ENCODE results near the gene PCDHGB3. TPM values are rescaled to one million over a fixed set of nuclear protein-coding genes. Genes with fewer than 3 reads are reported as not detected.

PCDHGB3 gene
- total and polyA plus RNA-seq, 10 of the 15 experiments (the other 5 are each of a cell fraction or from before 2014, with no cell fraction given), result 0.12 to 0.50 (median 0.20) TPM; not detected in 4

DNA sequence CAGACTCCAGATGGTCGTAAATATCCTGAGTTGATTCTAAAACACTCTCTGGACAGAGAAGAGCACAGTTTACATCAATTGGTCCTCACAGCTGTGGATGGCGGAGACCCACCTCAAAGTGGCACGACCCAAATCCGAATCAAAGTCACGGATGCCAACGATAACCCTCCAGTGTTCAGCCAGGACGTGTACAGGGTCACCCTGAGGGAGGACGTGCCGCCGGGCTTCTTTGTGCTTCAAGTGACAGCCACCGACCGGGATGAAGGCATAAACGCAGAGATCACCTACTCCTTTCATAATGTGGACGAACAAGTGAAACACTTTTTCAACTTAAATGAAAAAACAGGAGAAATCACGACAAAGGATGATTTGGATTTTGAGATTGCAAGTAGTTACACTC is 9.4 kb upstream of the PCDHGB3 start:
- POLR2A ChIA-PET, result no interaction called here
- ATAC-seq (no peak), DNase-seq (ENCODE audit: low read depth, low spot score) (no peak), FAIRE-seq (no peak)
- SMC1A ChIA-PET (ENCODE audit: uncharacterized antibody, unreplicated experiment), result no interaction called here
- RAD21 ChIA-PET (ENCODE audit: unreplicated experiment), result no interaction called here
- no peaks in the 10 kb centered on the region for H3K79me2 ChIP-seq (ENCODE audit: control insufficient read depth, insufficient read depth, low read length)
- H3K4me2 ChIP-seq (ENCODE audit: control insufficient read depth, insufficient read depth), result no peak overlapping the region
- peaks cover 7% of the 10 kb centered on the region; the same call in 2 of the 3 replicates for H3K9me3 ChIP-seq (replicated peaks; ENCODE audit: control insufficient read depth, insufficient read depth, low read length)
- H3K27ac ChIP-seq (ENCODE audit: control insufficient read depth, insufficient read depth), result no peak overlapping the region
- CTCF ChIA-PET, result interaction anchor here (0.7 to 1.2 kb wide), 3 partner anchors 9 to 111 kb away, joined by 3 to 4 read pairs (median 3); partner anchors contain the start of gene PCDHGB3
- TF ChIP-seq CEBPB (IDR thresholded peaks at IDR 0.05; ENCODE audit: borderline replicate concordance in 1 of 2, low read depth in 2 of 2, low read length in 2 of 2) (no peak), ZNF207 (IDR thresholded peaks at IDR 0.05; ENCODE audit: borderline replicate concordance) (no peak), ZNF384 (IDR thresholded peaks at IDR 0.05; ENCODE audit: borderline replicate concordance, low read depth, low read length) (no peak), SMAD5 (IDR thresholded peaks at IDR 0.05; ENCODE audit: low read depth) (no peak)
- H3K36me3 ChIP-seq (ENCODE audit: control insufficient read depth in 2 of 2, insufficient read depth in 2 of 2, low read length in 1 of 2), result no peaks in the 10 kb centered on the region
- 82% methylated on average over 15 of the region's 15 CpGs for WGBS (ENCODE audit: insufficient coverage, insufficient replicate concordance, low lambda C conversion rate, missing lambda C conversion rate)
- BruUV-seq (replicated peaks), result no TSS peak
- H4K20me1 ChIP-seq (ENCODE audit: control insufficient read depth, insufficient read depth), result no peaks in the 10 kb centered on the region
- no peak overlapping the region for H3K4me3 ChIP-seq
- no peaks in the 10 kb centered on the region for H3K4me1 ChIP-seq (ENCODE audit: control insufficient read depth, insufficient read depth, low read length)
- H3K9ac ChIP-seq (ENCODE audit: control insufficient read depth, insufficient read depth, low read length), result no peak overlapping the region
- H3K27me3 ChIP-seq (replicated peaks in 1 of 2; ENCODE audit: control insufficient read depth in 2 of 2, insufficient read depth in 2 of 2, low read length in 1 of 2), result no peaks in the 10 kb centered on the region
- H2AFZ ChIP-seq (ENCODE audit: control insufficient read depth, low read depth, low read length), result no peak overlapping the region
- in situ Hi-C loops (cut with MboI), result no loop called here
- intact Hi-C loops (cut with micrococcal nuclease; ENCODE audit: unreplicated experiment), result no loop called here

DNA sequence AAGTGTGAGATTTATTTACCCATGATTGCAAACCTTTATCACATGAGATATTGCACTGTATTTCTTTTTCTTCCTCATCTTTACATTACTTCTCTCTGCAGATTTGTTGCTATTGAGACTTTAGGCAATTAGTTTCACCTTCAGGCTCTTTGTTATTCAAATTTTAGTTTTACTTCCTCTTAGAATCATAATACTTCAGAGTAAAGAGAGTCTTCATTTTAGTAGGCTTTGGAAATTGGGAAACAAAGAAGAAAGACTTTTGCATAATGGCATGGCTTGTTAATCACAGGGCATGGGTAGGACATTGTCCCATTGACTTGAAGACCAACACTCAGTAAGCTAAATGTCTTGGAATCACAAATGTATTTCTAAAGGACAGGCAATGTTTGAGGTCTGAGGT is 7.3 kb upstream of the PCDHGB3 start:
- TF ChIP-seq, protein P1, sequence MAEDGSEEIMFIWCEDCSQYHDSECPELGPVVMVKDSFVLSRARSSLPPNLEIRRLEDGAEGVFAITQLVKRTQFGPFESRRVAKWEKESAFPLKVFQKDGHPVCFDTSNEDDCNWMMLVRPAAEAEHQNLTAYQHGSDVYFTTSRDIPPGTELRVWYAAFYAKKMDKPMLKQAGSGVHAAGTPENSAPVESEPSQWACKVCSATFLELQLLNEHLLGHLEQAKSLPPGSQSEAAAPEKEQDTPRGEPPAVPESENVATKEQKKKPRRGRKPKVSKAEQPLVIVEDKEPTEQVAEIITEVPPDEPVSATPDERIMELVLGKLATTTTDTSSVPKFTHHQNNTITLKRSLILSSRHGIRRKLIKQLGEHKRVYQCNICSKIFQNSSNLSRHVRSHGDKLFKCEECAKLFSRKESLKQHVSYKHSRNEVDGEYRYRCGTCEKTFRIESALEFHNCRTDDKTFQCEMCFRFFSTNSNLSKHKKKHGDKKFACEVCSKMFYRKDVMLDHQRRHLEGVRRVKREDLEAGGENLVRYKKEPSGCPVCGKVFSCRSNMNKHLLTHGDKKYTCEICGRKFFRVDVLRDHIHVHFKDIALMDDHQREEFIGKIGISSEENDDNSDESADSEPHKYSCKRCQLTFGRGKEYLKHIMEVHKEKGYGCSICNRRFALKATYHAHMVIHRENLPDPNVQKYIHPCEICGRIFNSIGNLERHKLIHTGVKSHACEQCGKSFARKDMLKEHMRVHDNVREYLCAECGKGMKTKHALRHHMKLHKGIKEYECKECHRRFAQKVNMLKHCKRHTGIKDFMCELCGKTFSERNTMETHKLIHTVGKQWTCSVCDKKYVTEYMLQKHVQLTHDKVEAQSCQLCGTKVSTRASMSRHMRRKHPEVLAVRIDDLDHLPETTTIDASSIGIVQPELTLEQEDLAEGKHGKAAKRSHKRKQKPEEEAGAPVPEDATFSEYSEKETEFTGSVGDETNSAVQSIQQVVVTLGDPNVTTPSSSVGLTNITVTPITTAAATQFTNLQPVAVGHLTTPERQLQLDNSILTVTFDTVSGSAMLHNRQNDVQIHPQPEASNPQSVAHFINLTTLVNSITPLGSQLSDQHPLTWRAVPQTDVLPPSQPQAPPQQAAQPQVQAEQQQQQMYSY (CRISPR knock-in tag; IDR thresholded peaks at IDR 0.05), result no peak
- no peak for TF ChIP-seq JUND (IDR thresholded peaks at IDR 0.05; ENCODE audit: low read depth, low read length)
- TF ChIP-seq, protein P2, sequence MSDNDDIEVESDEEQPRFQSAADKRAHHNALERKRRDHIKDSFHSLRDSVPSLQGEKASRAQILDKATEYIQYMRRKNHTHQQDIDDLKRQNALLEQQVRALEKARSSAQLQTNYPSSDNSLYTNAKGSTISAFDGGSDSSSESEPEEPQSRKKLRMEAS (IDR thresholded peaks at IDR 0.05; ENCODE audit: low read depth, low read length), result no peak
- no peak for TF ChIP-seq RAD51 (IDR thresholded peaks at IDR 0.05)
- TF ChIP-seq MYB (IDR thresholded peaks at IDR 0.05; ENCODE audit: borderline replicate concordance, low read depth, low read length), result no peak
- no peak for TF ChIP-seq SMC3 (IDR thresholded peaks at IDR 0.05; ENCODE audit: borderline replicate concordance, low read length)
- TF ChIP-seq HDAC2 (IDR thresholded peaks at IDR 0.05), result no peak
- no peak for TF ChIP-seq IKZF1 (conservative IDR thresholded peaks at IDR 0.05)
- TF ChIP-seq CHD1 (IDR thresholded peaks at IDR 0.05; ENCODE audit: low read depth, low read length), result no peak
- TF ChIP-seq, protein P3, sequence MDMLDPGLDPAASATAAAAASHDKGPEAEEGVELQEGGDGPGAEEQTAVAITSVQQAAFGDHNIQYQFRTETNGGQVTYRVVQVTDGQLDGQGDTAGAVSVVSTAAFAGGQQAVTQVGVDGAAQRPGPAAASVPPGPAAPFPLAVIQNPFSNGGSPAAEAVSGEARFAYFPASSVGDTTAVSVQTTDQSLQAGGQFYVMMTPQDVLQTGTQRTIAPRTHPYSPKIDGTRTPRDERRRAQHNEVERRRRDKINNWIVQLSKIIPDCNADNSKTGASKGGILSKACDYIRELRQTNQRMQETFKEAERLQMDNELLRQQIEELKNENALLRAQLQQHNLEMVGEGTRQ (IDR thresholded peaks at IDR 0.05; ENCODE audit: borderline replicate concordance, low read depth, low read length), result no peak
- no peak for TF ChIP-seq WRNIP1 (IDR thresholded peaks at IDR 0.05; ENCODE audit: borderline replicate concordance, low read depth, low read length)
- FAIRE-seq, result no peak
- no peaks in the 10 kb centered on the region; a peak in 1 of 4 replicates for H3K27me3 ChIP-seq (replicated peaks in 1 of 2; ENCODE audit: control insufficient read depth in 2 of 2, insufficient read depth in 2 of 2, low read length in 1 of 2)
- in situ Hi-C loops (cut with MboI) (no loop called here), intact Hi-C loops (cut with micrococcal nuclease; ENCODE audit: unreplicated experiment) (no loop called here)
- ChIA-PET RAD21 (ENCODE audit: unreplicated experiment) (no interaction called here), POLR2A (no interaction called here), SMC1A (ENCODE audit: uncharacterized antibody, unreplicated experiment) (no interaction called here), CTCF (no interaction called here)
- no peaks in the 10 kb centered on the region for H4K20me1 ChIP-seq (ENCODE audit: control insufficient read depth, insufficient read depth)
- no peak overlapping the region for H3K4me3 ChIP-seq
- no peaks in the 10 kb centered on the region for H3K79me2 ChIP-seq (ENCODE audit: control insufficient read depth, insufficient read depth, low read length)
- no peaks in the 10 kb centered on the region for H3K4me1 ChIP-seq (ENCODE audit: control insufficient read depth, insufficient read depth, low read length)
- H2AFZ ChIP-seq (ENCODE audit: control insufficient read depth, low read depth, low read length), result no peak overlapping the region
- H3K36me3 ChIP-seq (ENCODE audit: control insufficient read depth in 2 of 2, insufficient read depth in 2 of 2, low read length in 1 of 2), result no peaks in the 10 kb centered on the region
- H3K4me2 ChIP-seq (ENCODE audit: control insufficient read depth, insufficient read depth), result no peak overlapping the region
- no peak overlapping the region for H3K27ac ChIP-seq (ENCODE audit: control insufficient read depth, insufficient read depth)
- BruUV-seq (replicated peaks), result no TSS peak
- no peak overlapping the region for H3K9ac ChIP-seq (ENCODE audit: control insufficient read depth, insufficient read depth, low read length)
- ATAC-seq, result no peak
- DNase-seq (ENCODE audit: low read depth, low spot score), result no peak
- peaks cover 15% of the 10 kb centered on the region; the same call in 2 of the 3 replicates for H3K9me3 ChIP-seq (replicated peaks; ENCODE audit: control insufficient read depth, insufficient read depth, low read length)
